ENCODE results near the gene MTCL1. TPM values are rescaled to one million over a fixed set of nuclear protein-coding genes. Genes with fewer than 3 reads are reported as not detected.
A peak's percentile ranks its signal among the peaks of the same experiment; 100 is the strongest.

Gene MTCL1
- total RNA-seq, 1 experiment from 2014 or later: 28.3 TPM

DNA sequence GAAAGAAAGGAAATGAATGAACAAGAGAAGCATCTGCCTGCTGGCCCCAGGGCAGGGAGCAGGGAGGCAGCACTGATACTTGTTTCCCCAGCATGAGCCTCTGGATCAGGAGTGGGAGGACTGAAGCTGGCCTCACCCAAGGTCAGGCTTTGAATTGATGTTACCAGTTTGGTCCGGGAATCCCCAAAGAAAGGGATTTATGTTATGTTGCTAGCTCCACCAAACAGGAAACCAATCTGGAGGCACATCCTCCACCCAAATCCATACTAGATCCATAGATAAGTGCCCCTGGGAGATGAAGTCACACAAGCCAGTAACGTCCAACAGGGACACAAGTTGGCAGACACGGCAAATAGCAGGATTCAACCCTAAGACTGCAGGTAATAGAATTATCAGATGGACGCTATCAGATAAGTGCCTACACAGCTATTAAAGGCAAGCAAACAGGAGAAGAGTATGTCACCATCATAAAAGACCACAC, 85.9 kb downstream of the MTCL1 start:
- intact Hi-C loops (cut with micrococcal nuclease; ENCODE audit: unreplicated experiment): no loop called here
- H3K9me3 Mint-ChIP-seq (ENCODE audit: unreplicated experiment): no peaks in the 10 kb centered on the region
- H3K4me3 Mint-ChIP-seq (ENCODE audit: unreplicated experiment): no peak overlapping the region
- no peak overlapping the region for H3K27ac Mint-ChIP-seq (ENCODE audit: unreplicated experiment)
- no peaks in the 10 kb centered on the region for H3K36me3 ChIP-seq (ENCODE audit: control insufficient read depth, insufficient read depth, low read length)
- H3K4me1 ChIP-seq: peaks cover 23% of the 10 kb centered on the region
- H3K4me1 Mint-ChIP-seq (ENCODE audit: low read depth, unreplicated experiment): peaks cover 35% of the 10 kb centered on the region
- peaks cover 10% of the 10 kb centered on the region for H3K36me3 Mint-ChIP-seq (ENCODE audit: insufficient read depth, unreplicated experiment)
- POLR2A ChIA-PET: no interaction called here
- TF ChIP-seq, protein P1, sequence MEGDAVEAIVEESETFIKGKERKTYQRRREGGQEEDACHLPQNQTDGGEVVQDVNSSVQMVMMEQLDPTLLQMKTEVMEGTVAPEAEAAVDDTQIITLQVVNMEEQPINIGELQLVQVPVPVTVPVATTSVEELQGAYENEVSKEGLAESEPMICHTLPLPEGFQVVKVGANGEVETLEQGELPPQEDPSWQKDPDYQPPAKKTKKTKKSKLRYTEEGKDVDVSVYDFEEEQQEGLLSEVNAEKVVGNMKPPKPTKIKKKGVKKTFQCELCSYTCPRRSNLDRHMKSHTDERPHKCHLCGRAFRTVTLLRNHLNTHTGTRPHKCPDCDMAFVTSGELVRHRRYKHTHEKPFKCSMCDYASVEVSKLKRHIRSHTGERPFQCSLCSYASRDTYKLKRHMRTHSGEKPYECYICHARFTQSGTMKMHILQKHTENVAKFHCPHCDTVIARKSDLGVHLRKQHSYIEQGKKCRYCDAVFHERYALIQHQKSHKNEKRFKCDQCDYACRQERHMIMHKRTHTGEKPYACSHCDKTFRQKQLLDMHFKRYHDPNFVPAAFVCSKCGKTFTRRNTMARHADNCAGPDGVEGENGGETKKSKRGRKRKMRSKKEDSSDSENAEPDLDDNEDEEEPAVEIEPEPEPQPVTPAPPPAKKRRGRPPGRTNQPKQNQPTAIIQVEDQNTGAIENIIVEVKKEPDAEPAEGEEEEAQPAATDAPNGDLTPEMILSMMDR (IDR thresholded peaks at IDR 0.05; ENCODE audit: insufficient read depth in 1 of 2, low read depth in 1 of 2, low read length in 1 of 2, severe bottlenecking in 1 of 2, unreplicated experiment in 1 of 2): no peak
- no TSS peak for BruUV-seq (replicated peaks)
- DNase-seq: no peak
- no peaks in the 10 kb centered on the region; the same call in 1 of the 2 replicates for H3K27me3 ChIP-seq (replicated peaks; ENCODE audit: control insufficient read depth, insufficient read depth, low read length)
- H3K9me3 ChIP-seq: no peaks in the 10 kb centered on the region
- CTCF ChIA-PET: no interaction called here
- no peak overlapping the region for H3K4me3 ChIP-seq (ENCODE audit: low read depth, low read length)
- H3K27me3 Mint-ChIP-seq (ENCODE audit: insufficient read depth, unreplicated experiment): no peaks in the 10 kb centered on the region

DNA sequence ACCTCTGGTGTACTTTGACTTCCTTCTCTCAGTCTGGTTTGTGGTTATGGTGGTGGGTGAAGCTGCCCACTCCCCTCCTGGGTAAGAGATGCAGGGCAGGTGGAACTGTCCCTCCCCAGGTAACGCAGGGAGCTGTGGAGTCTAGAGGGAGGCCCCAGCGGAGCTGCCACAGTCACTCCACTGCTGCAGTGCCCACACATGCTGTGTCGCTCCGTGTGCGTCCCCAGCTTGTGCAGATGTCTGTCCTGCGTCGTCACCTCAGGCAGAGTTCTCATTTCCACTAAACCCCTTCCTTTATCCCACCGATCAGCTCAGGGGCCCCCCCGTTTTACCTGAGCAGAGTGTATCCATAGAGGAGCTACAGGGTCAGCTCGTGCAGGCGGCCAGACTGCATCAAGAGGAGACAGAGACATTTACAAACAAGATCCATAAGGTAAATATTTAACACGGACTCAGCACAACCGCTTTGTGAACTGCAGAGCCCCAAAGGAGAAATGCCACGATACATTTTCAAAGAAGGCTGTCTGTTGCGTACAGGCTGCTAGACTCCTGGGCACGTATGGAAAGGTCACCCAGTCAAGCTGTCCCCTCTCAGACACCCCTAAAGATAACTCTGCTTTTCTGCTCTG, 87.4 kb downstream of the MTCL1 start:
- Mint-ChIP-seq H3K4me1 (ENCODE audit: low read depth, unreplicated experiment) (peaks cover 23% of the 10 kb centered on the region), H3K36me3 (ENCODE audit: insufficient read depth, unreplicated experiment) (no peaks in the 10 kb centered on the region), H3K27ac (ENCODE audit: unreplicated experiment) (no peak overlapping the region), H3K4me3 (ENCODE audit: unreplicated experiment) (no peak overlapping the region), H3K27me3 (ENCODE audit: insufficient read depth, unreplicated experiment) (no peaks in the 10 kb centered on the region), H3K9me3 (ENCODE audit: unreplicated experiment) (no peaks in the 10 kb centered on the region)
- TF ChIP-seq, protein P1 (IDR thresholded peaks at IDR 0.05; ENCODE audit: insufficient read depth in 1 of 2, low read depth in 1 of 2, low read length in 1 of 2, severe bottlenecking in 1 of 2, unreplicated experiment in 1 of 2): no peak
- peaks cover 8% of the 10 kb centered on the region; the same call in 1 of the 2 replicates for H3K4me1 ChIP-seq
- no peaks in the 10 kb centered on the region; the same call in 1 of the 2 replicates for H3K27me3 ChIP-seq (replicated peaks; ENCODE audit: control insufficient read depth, insufficient read depth, low read length)
- CTCF ChIA-PET: no interaction called here
- POLR2A ChIA-PET: no interaction called here
- H3K9me3 ChIP-seq: no peaks in the 10 kb centered on the region
- no peaks in the 10 kb centered on the region for H3K36me3 ChIP-seq (ENCODE audit: control insufficient read depth, insufficient read depth, low read length)
- no peak for DNase-seq
- H3K4me3 ChIP-seq (ENCODE audit: low read depth, low read length): no peak overlapping the region
- BruUV-seq (replicated peaks): no TSS peak
- intact Hi-C loops (cut with micrococcal nuclease; ENCODE audit: unreplicated experiment): no loop called here

DNA sequence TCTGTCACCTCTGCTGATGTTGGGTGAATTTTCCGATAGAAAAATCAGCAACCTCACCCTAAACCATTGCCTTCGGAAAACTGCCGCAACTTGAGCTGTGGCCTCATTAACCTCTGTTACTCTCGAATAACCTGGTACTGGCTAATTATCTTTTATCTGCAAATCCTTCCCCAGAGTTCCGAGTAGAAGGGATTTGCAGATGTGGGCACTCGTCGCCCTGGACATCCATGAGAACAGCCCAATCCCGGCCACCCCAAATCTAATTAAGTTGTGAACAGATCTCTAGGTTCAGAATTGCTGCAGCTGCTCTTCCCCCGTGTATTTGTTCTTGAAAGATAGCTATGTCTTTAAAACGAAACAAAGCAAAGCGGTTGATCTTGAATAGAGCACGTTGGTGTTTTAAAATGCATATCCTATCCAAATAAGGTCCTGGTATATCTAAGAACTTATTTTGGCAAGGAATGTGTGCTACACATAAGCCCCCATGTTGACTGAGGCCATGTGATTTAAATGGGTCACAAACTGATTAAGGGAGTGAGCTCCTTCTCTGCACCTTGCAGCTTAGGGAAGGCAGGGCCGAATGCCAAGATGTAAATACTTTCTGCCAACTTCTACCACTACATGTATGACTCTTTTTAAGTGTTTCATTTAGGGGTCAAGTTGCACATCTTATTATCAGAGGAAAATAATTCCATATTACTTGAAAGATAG, 88.2 kb downstream of the MTCL1 start:
- no peak overlapping the region for H3K4me3 ChIP-seq (ENCODE audit: low read depth, low read length)
- intact Hi-C loops (cut with micrococcal nuclease; ENCODE audit: unreplicated experiment): no loop called here
- DNase-seq: no peak
- CTCF ChIA-PET: no interaction called here
- Mint-ChIP-seq H3K27me3 (ENCODE audit: insufficient read depth, unreplicated experiment) (no peaks in the 10 kb centered on the region), H3K4me3 (ENCODE audit: unreplicated experiment) (no peak overlapping the region), H3K36me3 (ENCODE audit: insufficient read depth, unreplicated experiment) (no peaks in the 10 kb centered on the region), H3K27ac (ENCODE audit: unreplicated experiment) (peak overlapping the region; percentile 60), H3K9me3 (ENCODE audit: unreplicated experiment) (no peaks in the 10 kb centered on the region), H3K4me1 (ENCODE audit: low read depth, unreplicated experiment) (peaks cover 23% of the 10 kb centered on the region)
- POLR2A ChIA-PET: no interaction called here
- no peaks in the 10 kb centered on the region for H3K9me3 ChIP-seq
- peaks cover 8% of the 10 kb centered on the region; the same call in 1 of the 2 replicates for H3K4me1 ChIP-seq
- TF ChIP-seq, protein P1 (IDR thresholded peaks at IDR 0.05; ENCODE audit: insufficient read depth in 1 of 2, low read depth in 1 of 2, low read length in 1 of 2, severe bottlenecking in 1 of 2, unreplicated experiment in 1 of 2): no peak
- BruUV-seq (replicated peaks): no TSS peak
- H3K27me3 ChIP-seq (replicated peaks; ENCODE audit: control insufficient read depth, insufficient read depth, low read length): no peaks in the 10 kb centered on the region
- no peaks in the 10 kb centered on the region for H3K36me3 ChIP-seq (ENCODE audit: control insufficient read depth, insufficient read depth, low read length)
